ENCODE results near the gene MEIG1. TPM values are rescaled to one million over a fixed set of nuclear protein-coding genes. Genes with fewer than 3 reads are reported as not detected.
"Not testable (repeated sequence)": the region's sequence is repeated elsewhere in the genome, so short reads cannot be mapped to it uniquely, and the experiment has no call there.

The MEIG1 gene
- total RNA-seq, result not detected
- long read RNA-seq, result 0 reads

DNA sequence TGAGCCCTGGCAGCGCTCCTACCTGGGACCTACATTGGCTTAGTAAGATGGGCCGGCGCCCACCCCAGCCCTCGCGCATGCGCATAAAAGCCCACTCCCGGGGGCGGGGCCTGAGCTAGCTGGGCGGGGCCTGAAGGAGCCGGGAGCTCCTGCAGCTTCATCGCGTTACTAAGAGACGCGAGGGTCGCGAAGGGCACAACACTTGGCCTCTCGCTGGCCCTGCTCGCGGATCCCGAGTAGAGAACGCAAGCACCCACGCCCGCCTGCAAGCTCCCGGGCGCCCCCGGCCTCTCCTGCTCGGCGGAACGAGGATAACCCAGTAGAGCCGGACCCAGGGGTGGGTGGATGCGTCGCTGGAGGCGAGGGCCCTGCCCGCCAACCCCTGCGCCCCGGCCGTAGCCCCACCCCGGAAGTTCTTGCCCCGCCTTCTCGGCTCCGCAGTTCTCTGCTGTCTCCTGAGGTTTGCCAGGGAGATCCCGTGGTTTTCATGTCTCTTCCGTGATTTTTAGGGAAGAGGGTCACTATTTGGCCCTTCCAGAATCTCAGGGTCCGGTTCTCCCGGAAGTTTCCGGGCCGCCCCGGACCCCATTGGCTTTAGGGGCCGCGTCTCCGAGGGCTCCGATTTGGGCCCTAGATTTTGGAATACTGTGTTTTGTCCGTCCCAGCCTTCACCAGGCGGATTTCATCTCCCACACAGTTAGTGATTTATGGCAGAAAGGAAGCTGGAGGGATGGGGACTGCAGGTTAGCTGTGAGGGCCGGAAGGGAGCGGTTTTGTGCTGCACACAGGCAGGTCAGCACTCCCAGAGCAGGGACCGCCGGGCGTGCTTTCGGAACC is at the start of gene MEIG1:
MEIG1 (plus strand) TSS at position 168 of the 837 bp plus-strand sequence. CDS start 7,081 bp downstream, outside the sequence.
- DNase-seq (ENCODE audit: low spot score), result peak; percentile 97

- DNase-seq (ENCODE audit: low spot score), result no peak
Observed at GRCh38 chr10:14910953-14911352, 48.2 kb upstream of the MEIG1 start.

DNA sequence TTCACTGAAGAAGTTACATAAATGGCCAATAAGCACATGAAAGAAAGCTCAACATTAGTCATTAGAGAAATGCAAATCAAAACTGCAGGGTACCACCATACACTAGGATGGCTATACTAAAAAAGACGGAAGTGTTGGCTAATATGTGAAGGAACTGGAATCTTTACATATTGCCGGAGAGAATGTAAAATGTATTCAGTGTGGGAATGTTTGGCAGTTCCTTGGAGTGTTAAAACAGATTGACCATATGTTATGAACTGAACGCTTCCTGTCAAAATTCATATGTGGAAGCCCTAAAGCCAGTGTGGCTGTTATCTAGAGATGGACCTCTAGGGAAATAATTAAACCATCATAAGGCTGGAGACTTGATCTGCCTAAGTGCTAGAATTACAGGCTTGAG is 47.4 kb upstream of the MEIG1 start:
- no peak for DNase-seq (ENCODE audit: low spot score)

- no peak for DNase-seq (ENCODE audit: low spot score)
Observed at GRCh38 chr10:14916600-14916999, 42.6 kb upstream of the MEIG1 start.

DNA sequence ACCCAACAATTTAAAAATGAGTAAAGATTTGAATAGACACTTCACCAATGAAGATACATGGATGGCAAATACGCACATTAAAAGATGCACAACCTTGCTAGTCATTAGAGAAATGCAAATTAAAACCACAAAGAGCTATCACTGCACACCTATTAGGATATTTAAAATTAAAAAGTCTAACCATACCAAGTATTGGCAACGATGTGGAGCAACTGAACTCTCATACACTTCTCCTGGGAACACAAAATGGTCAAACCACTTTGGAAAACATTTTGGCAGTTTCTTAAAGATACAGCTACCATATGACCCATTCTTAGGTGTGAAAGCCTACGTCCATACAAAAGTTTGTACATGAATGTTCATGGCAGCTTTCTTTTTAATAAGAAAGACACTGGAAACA is 41.4 kb upstream of the MEIG1 start:
- DNase-seq (ENCODE audit: low spot score), result no peak

DNA sequence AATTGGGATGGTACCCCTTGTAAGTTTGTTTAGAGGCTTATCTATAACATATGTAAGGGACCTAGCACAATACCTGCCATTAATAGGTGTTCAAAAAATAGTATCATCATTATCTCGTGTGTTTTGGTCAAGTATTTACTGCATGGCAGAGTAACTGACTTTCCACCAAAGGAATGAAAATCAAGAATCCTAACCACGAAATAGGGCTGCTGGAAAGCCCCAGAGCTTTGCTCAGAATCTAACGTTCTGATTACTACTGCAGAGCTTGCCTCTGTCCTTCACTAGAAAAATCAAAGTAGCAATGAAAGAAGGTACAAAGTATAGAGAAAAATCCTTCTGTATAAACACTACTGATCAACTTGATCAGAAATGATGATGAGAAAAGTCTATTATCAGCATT is 40.2 kb upstream of the MEIG1 start:
- DNase-seq (ENCODE audit: low spot score), result no peak

DNA sequence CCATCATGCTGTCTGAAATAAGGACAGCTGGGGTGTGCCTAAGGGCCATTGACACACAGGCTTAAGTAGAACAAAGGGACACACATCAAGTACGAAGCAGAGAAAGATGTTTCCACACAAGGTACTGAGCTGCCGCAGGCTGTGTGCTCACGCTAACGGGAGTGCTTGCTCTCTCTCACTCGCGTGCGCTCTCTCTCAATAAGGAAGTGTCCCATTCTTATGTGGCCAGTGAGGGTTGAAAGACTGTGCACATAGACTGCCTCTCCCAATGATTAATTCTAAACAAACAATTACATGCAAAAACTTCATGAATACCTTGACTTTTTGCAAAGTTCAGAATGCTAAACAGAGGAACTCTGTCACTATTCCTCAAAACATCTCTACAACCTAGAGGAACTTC is 35.2 kb upstream of the MEIG1 start:
- DNase-seq (ENCODE audit: low spot score), result no peak

- no peak for DNase-seq (ENCODE audit: low spot score)
Observed at GRCh38 chr10:14925268-14925667, 33.9 kb upstream of the MEIG1 start.

- DNase-seq (ENCODE audit: low spot score), result no peak
Observed at GRCh38 chr10:14926061-14926470, 33.1 kb upstream of the MEIG1 start.

GRCh38 chr10:14926722-14927416 is 32.3 kb upstream of the MEIG1 start:
- DNase-seq (ENCODE audit: low spot score), result no peak

GRCh38 chr10:14930610-14931009 is 28.6 kb upstream of the MEIG1 start:
- no peak for DNase-seq (ENCODE audit: low spot score)

DNA sequence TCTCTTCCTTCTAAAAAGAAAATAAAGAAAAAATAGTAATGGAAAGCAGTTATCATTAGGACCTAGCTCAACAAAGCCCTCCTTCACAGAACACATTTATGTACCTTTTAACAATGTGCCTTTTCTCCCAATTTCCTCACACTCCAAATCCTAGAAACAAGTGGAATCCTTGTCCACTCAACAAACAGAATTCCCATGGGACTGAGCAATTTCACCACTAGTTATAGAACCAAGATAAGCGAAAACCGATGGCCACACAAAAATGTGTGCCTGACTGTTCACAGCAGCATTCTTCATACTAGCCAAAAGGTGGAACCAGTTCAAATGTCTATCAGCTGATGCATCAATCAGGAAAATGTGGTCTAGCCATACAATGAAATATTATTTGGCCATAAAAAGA is 22.6 kb upstream of the MEIG1 start:
- no peak for DNase-seq (ENCODE audit: low spot score)

DNA sequence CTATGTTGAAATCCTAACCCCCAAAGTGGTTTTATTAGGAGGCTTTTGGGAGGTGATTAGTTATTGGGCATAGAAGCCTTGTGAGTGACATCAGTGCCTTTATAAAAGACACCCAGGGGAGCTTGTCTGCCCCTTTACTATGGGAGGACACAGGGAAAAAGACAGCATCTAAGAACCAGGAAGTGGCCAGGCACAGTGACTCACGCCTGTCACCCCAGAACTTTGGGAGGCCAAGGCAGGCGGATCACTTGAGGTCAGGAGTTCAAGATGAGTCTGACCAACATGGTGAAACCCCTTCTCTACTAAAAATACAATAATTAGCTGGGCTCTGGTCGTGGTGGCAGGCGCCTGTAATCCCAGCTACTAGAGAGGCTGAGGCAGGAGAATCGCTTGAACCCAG is 20.2 kb upstream of the MEIG1 start:
- DNase-seq (ENCODE audit: low spot score), result not testable (repeated sequence)

DNA sequence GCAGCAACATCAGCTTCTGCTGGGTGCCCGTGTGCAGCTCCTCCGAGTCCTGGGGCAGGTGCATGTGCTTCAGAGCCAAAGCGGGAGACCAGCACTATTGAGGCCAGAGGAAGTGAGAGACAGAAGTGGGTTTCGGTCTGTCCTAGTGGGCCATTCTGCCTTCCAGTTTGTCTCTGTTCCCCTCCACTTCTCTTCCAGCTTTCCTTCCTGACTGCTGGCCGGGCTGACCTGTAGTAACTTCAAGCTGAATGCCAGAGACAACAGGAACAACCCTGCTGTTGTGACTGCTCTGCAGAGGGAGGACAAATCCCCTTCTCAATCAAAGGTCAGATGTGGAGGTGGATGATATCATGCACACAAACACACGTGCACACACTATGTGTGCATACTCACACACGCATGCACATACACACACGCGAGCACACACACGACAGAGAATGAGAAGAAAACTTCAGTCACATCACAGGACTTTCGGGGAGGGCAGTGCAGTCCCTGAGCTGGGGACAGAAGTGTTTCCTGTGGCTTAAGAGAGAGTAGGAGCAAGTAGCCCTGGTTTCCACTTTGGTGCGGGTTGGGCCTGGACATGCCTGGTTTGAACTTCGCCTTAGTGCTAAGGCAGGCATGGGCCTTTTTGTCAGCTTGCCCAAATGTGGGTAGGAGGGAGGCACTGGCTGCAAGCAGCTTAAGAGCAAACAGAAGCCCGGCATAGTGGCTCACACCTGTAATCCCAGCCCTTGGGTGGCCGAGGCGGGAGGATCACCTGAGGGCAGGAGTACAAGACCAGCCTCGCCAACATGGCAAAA is 16.8 kb upstream of the MEIG1 start:
- not testable (repeated sequence) for DNase-seq (ENCODE audit: low spot score)

- DNase-seq (ENCODE audit: low spot score), result not testable (repeated sequence)
Observed at GRCh38 chr10:14942950-14943338, 16.2 kb upstream of the MEIG1 start.

- no peak for DNase-seq (ENCODE audit: low spot score)
Observed at GRCh38 chr10:14945108-14945507, 14.1 kb upstream of the MEIG1 start.

- DNase-seq (ENCODE audit: low spot score), result no peak
Observed at GRCh38 chr10:14947268-14947667, 11.9 kb upstream of the MEIG1 start.

- DNase-seq (ENCODE audit: low spot score), result no peak
Observed at GRCh38 chr10:14949291-14949690, 9.9 kb upstream of the MEIG1 start.

GRCh38 chr10:14952851-14953423 is 6.3 kb upstream of the MEIG1 start:
- no peak for DNase-seq (ENCODE audit: low spot score)

- DNase-seq (ENCODE audit: low spot score), result peak; percentile 91
Observed at GRCh38 chr10:14953424-14954000, 5.7 kb upstream of the MEIG1 start.

All from mesenteric fat pad (tissue), 1 donor.